Stimulated activated CD4-positive, alpha-beta T cell treated with anti-CD3 and anti-CD28 coated beads, TNF-alpha, amount 100 ng/mL, for 48 hours (primary cell): Measurements from ENCODE around the gene CEP55.

ENCODE experiments used
- DNase-seq, 3 donors: peaks; one replicate each; pipeline ENCODE4 v3.0.0-alpha.2; 2020; ENCODE audit warnings: low read depth in 3 of 3

Gene CEP55

GRCh38 chr10:93469454-93469853 is 27.0 kb upstream of the CEP55 start:
- DNase-seq, result no peak

GRCh38 chr10:93471110-93471651 is 25.2 kb upstream of the CEP55 start:
- DNase-seq, result no peak

GRCh38 chr10:93473161-93473560 is 23.3 kb upstream of the CEP55 start:
- no peak for DNase-seq

GRCh38 chr10:93473804-93474472 is 22.5 kb upstream of the CEP55 start:
- DNase-seq, result no peak

- DNase-seq, result no peak
Observed at GRCh38 chr10:93475227-93475626, 21.2 kb upstream of the CEP55 start.

GRCh38 chr10:93475871-93476270 is 20.5 kb upstream of the CEP55 start:
- no peak for DNase-seq

GRCh38 chr10:93476756-93477155 is 19.7 kb upstream of the CEP55 start:
- DNase-seq, result no peak

GRCh38 chr10:93478873-93479272 is 17.5 kb upstream of the CEP55 start:
- DNase-seq, result no peak

- DNase-seq, result no peak
Observed at GRCh38 chr10:93481637-93482144, 14.7 kb upstream of the CEP55 start.

GRCh38 chr10:93482145-93482834 is 14.1 kb upstream of the CEP55 start, which contains the start of gene MYOF:
Gene MYOF, minus strand, starts transcription at chr10:93482334. Its CDS starts 140 bp downstream, at chr10:93482194.
- DNase-seq, result no peak

- no peak for DNase-seq
Observed at GRCh38 chr10:93485690-93486089, 10.7 kb upstream of the CEP55 start.

GRCh38 chr10:93488956-93489528 is 7.4 kb upstream of the CEP55 start:
- no peak for DNase-seq

GRCh38 chr10:93491602-93492121 is 4.8 kb upstream of the CEP55 start:
- no peak for DNase-seq

GRCh38 chr10:93493162-93493561 is 3.2 kb upstream of the CEP55 start:
- DNase-seq, result no peak

GRCh38 chr10:93494494-93494893 is 1.9 kb upstream of the CEP55 start:
- no peak for DNase-seq

GRCh38 chr10:93495654-93496321 is 624 bp upstream of the CEP55 start:
- DNase-seq, result no peak

- no peak for DNase-seq
Observed at GRCh38 chr10:93498166-93498565, 1.8 kb downstream of the CEP55 start.

GRCh38 chr10:93501650-93502049 is 5.2 kb downstream of the CEP55 start:
- no peak for DNase-seq

- DNase-seq, result no peak
Observed at GRCh38 chr10:93503075-93503474, 6.7 kb downstream of the CEP55 start.

- DNase-seq, result no peak
Observed at GRCh38 chr10:93505075-93505474, 8.7 kb downstream of the CEP55 start.

GRCh38 chr10:93509816-93510215 is 13.4 kb downstream of the CEP55 start:
- DNase-seq, result no peak

GRCh38 chr10:93512565-93512964 is 16.2 kb downstream of the CEP55 start:
- DNase-seq, result no peak
